ENCODE results near the gene KLHL22. TPM values are rescaled to one million over a fixed set of nuclear protein-coding genes. Genes with fewer than 3 reads are reported as not detected.

The KLHL22 gene
- total and polyA plus RNA-seq, 2 of the 13 experiments (the other 11 are each of a cell fraction or from before 2014, with no cell fraction given): 10.9 to 14.8 TPM

GRCh38 chr22:20418211-20418788 is 77.3 kb downstream of the KLHL22 start (continued):
- peak; percentile 58 for TF ChIP-seq HNRNPLL (IDR thresholded peaks at IDR 0.05; ENCODE audit: low read depth, low read length, poor library complexity, severe bottlenecking)
- TF ChIP-seq STAG1 (CRISPR knock-in tag; IDR thresholded peaks at IDR 0.05): peak; percentile 88
- TF ChIP-seq CTCF (CRISPR knock-in tag; IDR thresholded peaks at IDR 0.05): peak; percentile 93
- no peak for TF ChIP-seq SP5 (CRISPR knock-in tag; IDR thresholded peaks at IDR 0.05; ENCODE audit: borderline replicate concordance, low read depth)
- no peak for TF ChIP-seq GATAD1 (CRISPR knock-in tag; IDR thresholded peaks at IDR 0.05)
- TF ChIP-seq, protein P1, sequence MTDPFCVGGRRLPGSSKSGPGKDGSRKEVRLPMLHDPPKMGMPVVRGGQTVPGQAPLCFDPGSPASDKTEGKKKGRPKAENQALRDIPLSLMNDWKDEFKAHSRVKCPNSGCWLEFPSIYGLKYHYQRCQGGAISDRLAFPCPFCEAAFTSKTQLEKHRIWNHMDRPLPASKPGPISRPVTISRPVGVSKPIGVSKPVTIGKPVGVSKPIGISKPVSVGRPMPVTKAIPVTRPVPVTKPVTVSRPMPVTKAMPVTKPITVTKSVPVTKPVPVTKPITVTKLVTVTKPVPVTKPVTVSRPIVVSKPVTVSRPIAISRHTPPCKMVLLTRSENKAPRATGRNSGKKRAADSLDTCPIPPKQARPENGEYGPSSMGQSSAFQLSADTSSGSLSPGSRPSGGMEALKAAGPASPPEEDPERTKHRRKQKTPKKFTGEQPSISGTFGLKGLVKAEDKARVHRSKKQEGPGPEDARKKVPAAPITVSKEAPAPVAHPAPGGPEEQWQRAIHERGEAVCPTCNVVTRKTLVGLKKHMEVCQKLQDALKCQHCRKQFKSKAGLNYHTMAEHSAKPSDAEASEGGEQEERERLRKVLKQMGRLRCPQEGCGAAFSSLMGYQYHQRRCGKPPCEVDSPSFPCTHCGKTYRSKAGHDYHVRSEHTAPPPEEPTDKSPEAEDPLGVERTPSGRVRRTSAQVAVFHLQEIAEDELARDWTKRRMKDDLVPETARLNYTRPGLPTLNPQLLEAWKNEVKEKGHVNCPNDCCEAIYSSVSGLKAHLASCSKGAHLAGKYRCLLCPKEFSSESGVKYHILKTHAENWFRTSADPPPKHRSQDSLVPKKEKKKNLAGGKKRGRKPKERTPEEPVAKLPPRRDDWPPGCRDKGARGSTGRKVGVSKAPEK (CRISPR knock-in tag; IDR thresholded peaks at IDR 0.05; ENCODE audit: borderline replicate concordance): no peak
- peak; percentile 48; the same call in 1 of the 2 replicates for TF ChIP-seq KDM3A (CRISPR knock-in tag; IDR thresholded peaks at IDR 0.05; ENCODE audit: low read depth)
- TF ChIP-seq SIN3B (IDR thresholded peaks at IDR 0.05; ENCODE audit: low read length): no peak
- TF ChIP-seq, protein P2, sequence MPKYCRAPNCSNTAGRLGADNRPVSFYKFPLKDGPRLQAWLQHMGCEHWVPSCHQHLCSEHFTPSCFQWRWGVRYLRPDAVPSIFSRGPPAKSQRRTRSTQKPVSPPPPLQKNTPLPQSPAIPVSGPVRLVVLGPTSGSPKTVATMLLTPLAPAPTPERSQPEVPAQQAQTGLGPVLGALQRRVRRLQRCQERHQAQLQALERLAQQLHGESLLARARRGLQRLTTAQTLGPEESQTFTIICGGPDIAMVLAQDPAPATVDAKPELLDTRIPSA (CRISPR knock-in tag; IDR thresholded peaks at IDR 0.05; ENCODE audit: borderline replicate concordance): no peak
- TF ChIP-seq NFATC3 (CRISPR knock-in tag; IDR thresholded peaks at IDR 0.05): no peak; the same call in 1 of the 2 replicates
- TF ChIP-seq PPARG (CRISPR knock-in tag; conservative IDR thresholded peaks at IDR 0.05): 0 out of 2 replicates have a peak, but pooled peaks have one; percentile 20
- no peak for TF ChIP-seq FOXJ3 (CRISPR knock-in tag; IDR thresholded peaks at IDR 0.05; ENCODE audit: borderline replicate concordance)
- TF ChIP-seq ZBTB42 (CRISPR knock-in tag; IDR thresholded peaks at IDR 0.05): no peak
- TF ChIP-seq ZNF280D (CRISPR knock-in tag; IDR thresholded peaks at IDR 0.05): no peak
- TF ChIP-seq PAX8 (CRISPR knock-in tag; IDR thresholded peaks at IDR 0.05; ENCODE audit: borderline replicate concordance): no peak
- TF ChIP-seq ZNF788 (CRISPR knock-in tag; IDR thresholded peaks at IDR 0.05; ENCODE audit: borderline replicate concordance): peak; percentile 47; the same call in 1 of the 2 replicates
- TF ChIP-seq, protein P3, sequence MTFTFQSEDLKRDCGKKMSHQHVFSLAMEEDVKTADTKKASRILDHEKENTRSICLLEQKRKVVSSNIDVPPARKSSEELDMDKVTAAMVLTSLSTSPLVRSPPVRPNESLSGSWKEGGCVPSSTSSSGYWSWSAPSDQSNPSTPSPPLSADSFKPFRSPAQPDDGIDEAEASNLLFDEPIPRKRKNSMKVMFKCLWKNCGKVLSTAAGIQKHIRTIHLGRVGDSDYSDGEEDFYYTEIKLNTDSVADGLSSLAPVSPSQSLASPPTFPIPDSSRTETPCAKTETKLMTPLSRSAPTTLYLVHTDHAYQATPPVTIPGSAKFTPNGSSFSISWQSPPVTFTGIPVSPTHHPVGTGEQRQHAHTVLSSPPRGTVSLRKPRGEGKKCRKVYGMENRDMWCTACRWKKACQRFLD (CRISPR knock-in tag; IDR thresholded peaks at IDR 0.05; ENCODE audit: borderline replicate concordance): no peak
- peak; percentile 17; the same call in 1 of the 3 replicates for TF ChIP-seq MXI1 (IDR thresholded peaks at IDR 0.05; ENCODE audit: borderline replicate concordance, low read depth, low read length)
- TF ChIP-seq ZNF17 (CRISPR knock-in tag; IDR thresholded peaks at IDR 0.05): no peak
- 0 out of 2 replicates have a peak, but pooled peaks have one; percentile 11 for TF ChIP-seq ZNF224 (CRISPR knock-in tag; IDR thresholded peaks at IDR 0.05)
- no peak for TF ChIP-seq NR3C1 (CRISPR knock-in tag; IDR thresholded peaks at IDR 0.05)

All from HepG2 (cell line).